Panc1 (cell line): Measurements from ENCODE around the gene TBC1D2B.

Source experiments
- POLR2AphosphoS5 ChIP-seq: IDR thresholded peaks from 2 replicates; pipeline ENCODE4 v1.6.1; 2012; ENCODE audit warnings: mild to moderate bottlenecking, low read depth, low read length, moderate library complexity
- TCF7L2 ChIP-seq: IDR thresholded peaks from 2 replicates; pipeline ENCODE4 v1.6.1; 2011; ENCODE audit warnings: mild to moderate bottlenecking, low read depth, low read length, inconsistent platforms
- TF ChIP-seq, protein P1 (sequence below): fragments of 450-650 bp; IDR thresholded peaks from 2 replicates; pipeline ENCODE4 v1.5.1; 2017; ENCODE audit warnings: mild to moderate bottlenecking

DNA sequence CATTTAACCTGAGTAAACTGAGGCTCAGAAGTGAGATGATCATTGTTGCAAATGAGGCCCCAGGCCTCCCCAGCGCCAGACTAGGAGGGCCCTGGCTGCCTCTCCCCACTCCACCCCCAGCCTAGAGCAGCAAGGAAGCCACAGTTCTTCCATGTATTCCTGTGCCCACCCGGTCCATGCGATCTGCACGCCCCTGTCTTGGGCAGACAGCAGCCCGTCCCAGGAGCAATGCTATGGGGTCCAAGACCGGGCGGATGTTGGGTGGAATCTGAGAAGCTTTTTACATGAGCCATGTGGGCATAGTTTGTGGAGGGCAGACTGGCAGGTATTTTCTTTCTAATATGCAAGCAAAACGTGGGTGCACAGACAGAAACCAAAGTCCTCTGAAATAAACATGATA is 30.0 kb upstream of the TBC1D2B start:
- TF ChIP-seq, protein P1, sequence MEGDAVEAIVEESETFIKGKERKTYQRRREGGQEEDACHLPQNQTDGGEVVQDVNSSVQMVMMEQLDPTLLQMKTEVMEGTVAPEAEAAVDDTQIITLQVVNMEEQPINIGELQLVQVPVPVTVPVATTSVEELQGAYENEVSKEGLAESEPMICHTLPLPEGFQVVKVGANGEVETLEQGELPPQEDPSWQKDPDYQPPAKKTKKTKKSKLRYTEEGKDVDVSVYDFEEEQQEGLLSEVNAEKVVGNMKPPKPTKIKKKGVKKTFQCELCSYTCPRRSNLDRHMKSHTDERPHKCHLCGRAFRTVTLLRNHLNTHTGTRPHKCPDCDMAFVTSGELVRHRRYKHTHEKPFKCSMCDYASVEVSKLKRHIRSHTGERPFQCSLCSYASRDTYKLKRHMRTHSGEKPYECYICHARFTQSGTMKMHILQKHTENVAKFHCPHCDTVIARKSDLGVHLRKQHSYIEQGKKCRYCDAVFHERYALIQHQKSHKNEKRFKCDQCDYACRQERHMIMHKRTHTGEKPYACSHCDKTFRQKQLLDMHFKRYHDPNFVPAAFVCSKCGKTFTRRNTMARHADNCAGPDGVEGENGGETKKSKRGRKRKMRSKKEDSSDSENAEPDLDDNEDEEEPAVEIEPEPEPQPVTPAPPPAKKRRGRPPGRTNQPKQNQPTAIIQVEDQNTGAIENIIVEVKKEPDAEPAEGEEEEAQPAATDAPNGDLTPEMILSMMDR = no peak
- TF ChIP-seq POLR2AphosphoS5 (no peak), TCF7L2 (no peak)
